ENCODE results near the gene PCGF5. TPM values are rescaled to one million over a fixed set of nuclear protein-coding genes. Genes with fewer than 3 reads are reported as not detected.
"Not testable (repeated sequence)": the region's sequence is repeated elsewhere in the genome, so short reads cannot be mapped to it uniquely, and the experiment has no call there.

The PCGF5 gene
- total and polyA plus RNA-seq, 11 donors, result 54.2 to 90.7 (median 85.6) TPM

DNA sequence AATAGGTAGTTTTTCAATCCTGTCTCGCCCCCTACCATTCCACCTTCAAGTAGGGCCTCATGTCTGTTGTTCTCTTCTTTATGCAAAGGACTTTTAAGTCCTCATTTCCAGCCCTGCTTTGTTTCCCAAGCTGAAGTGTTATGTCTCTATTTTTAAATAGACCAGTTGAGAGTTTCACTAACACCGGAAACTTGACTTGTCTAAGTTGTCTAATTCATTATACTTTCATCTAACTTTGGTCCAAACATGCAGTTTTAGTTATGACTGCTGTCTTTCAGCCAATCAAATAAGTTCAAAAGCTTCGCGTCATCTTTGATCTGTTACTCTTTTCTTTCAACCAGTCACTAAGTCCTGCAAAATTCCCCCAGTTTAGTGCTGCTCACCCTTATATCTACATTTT is 32.8 kb downstream of the PCGF5 start:
- no peak overlapping the region for H3K4me3 ChIP-seq
- ATAC-seq (no peak), DNase-seq (no peak)
- 85 to 87% (median 86%) methylated on average over 4 of the region's 4 CpGs for WGBS, 4 donors
- H3K27me3 ChIP-seq, result no peaks in the 10 kb centered on the region
- intact Hi-C loops (cut with DNase I), result loop anchor here in 8 of 10 donors (2.0 to 10.0 kb wide), 8 partner anchors 158 to 341 kb away; no protein-coding TSS in a partner anchor
- peaks cover 0 to 25% (median 7%) of the 10 kb centered on the region in 12 donors for H3K4me1 ChIP-seq
- TF ChIP-seq, protein P1, sequence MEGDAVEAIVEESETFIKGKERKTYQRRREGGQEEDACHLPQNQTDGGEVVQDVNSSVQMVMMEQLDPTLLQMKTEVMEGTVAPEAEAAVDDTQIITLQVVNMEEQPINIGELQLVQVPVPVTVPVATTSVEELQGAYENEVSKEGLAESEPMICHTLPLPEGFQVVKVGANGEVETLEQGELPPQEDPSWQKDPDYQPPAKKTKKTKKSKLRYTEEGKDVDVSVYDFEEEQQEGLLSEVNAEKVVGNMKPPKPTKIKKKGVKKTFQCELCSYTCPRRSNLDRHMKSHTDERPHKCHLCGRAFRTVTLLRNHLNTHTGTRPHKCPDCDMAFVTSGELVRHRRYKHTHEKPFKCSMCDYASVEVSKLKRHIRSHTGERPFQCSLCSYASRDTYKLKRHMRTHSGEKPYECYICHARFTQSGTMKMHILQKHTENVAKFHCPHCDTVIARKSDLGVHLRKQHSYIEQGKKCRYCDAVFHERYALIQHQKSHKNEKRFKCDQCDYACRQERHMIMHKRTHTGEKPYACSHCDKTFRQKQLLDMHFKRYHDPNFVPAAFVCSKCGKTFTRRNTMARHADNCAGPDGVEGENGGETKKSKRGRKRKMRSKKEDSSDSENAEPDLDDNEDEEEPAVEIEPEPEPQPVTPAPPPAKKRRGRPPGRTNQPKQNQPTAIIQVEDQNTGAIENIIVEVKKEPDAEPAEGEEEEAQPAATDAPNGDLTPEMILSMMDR (IDR thresholded peaks at IDR 0.05), result no peak
- no peak for TF ChIP-seq POLR2A (IDR thresholded peaks at IDR 0.05)
- no peak overlapping the region for H3K27ac ChIP-seq
- H3K36me3 ChIP-seq, result peaks cover 0 to 86% (median 71%) of the 10 kb centered on the region in 9 donors
- H3K9me3 ChIP-seq, result peaks cover 0 to 13% (median 0%) of the 10 kb centered on the region in 12 donors

DNA sequence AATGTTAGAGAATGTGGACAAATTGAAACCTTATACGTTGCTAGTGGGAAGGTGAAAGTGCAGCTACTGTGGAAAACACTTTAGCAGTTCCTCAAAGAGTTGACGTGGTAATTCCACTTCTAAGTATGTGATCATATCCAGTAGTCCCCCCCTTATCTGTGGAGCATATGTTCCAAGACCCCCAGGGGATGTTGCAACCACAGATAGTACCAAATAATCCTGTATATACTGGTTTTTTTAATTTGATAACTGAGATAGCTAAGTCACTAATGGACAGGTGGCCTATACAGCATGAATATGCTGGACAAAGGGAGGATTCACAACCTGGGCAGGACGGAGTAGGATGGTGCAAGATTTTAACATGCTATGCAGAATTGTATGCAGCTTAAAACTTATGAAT is 36.8 kb downstream of the PCGF5 start:
- no peak overlapping the region for H3K27ac ChIP-seq
- peaks cover 0 to 5% (median 0%) of the 10 kb centered on the region in 12 donors for H3K4me1 ChIP-seq
- intact Hi-C loops (cut with DNase I), result loop anchor here in 3 of 10 donors (5.0 to 10.0 kb wide), 3 partner anchors 163 to 350 kb away; no protein-coding TSS in a partner anchor
- no peak for ATAC-seq
- no peak for TF ChIP-seq POLR2A (IDR thresholded peaks at IDR 0.05)
- TF ChIP-seq, protein P1 (IDR thresholded peaks at IDR 0.05), result no peak
- DNase-seq, result no peak
- no peaks in the 10 kb centered on the region for H3K27me3 ChIP-seq
- no peak overlapping the region for H3K4me3 ChIP-seq
- 93 to 96% (median 94%) methylated on average over 3 of the region's 3 CpGs for WGBS, 4 donors
- H3K36me3 ChIP-seq, result peaks cover 0 to 90% (median 65%) of the 10 kb centered on the region in 9 donors
- H3K9me3 ChIP-seq, result peaks cover 0 to 13% (median 0%) of the 10 kb centered on the region in 12 donors

DNA sequence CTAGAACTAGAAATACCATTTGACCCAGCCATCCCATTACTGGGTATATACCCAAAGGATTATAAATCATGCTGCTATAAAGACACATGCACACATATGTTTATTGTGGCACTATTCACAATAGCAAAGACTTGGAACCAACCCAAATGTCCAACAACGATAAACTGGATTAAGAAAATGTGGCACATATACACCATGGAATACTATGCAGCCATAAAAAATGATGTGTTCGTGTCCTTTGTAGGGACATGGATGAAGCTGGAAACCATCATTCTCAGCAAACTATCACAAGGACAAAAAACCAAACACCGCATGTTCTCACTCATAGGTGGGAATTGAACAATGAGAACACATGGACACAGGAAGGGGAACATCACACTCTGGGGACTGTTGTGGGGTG is 40.0 kb downstream of the PCGF5 start:
- H3K36me3 ChIP-seq, result peaks cover 0 to 89% (median 59%) of the 10 kb centered on the region in 9 donors
- ATAC-seq; H3K9me3 ChIP-seq; DNase-seq; H3K27ac ChIP-seq; H3K27me3 ChIP-seq; intact Hi-C loops (cut with DNase I); H3K4me1 ChIP-seq; H3K4me3 ChIP-seq: not testable (repeated sequence)
- WGBS, 4 donors, result 93 to 99% (median 97%) methylated on average over 3 of the region's 3 CpGs

- Histone ChIP-seq H3K27ac (no peak overlapping the region), H3K4me3 (no peak overlapping the region), H3K9me3 (no peaks in the 10 kb centered on the region), H3K4me1 (no peaks in the 10 kb centered on the region), H3K36me3 (peaks cover 0 to 95% (median 45%) of the 10 kb centered on the region in 9 donors), H3K27me3 (no peaks in the 10 kb centered on the region)
- no peak for ATAC-seq
- 87 to 96% (median 91%) methylated on average over 1 of the region's 1 CpG for WGBS, 4 donors
- no peak for DNase-seq
- TF ChIP-seq, protein P1 (IDR thresholded peaks at IDR 0.05), result no peak
- TF ChIP-seq POLR2A (IDR thresholded peaks at IDR 0.05), result no peak
- intact Hi-C loops (cut with DNase I), result no loop called here
Observed at GRCh38 chr10:91271886-91272285, 51.4 kb downstream of the PCGF5 start.

Data from heart left ventricle (tissue), 16 donors.